Natural killer cell (primary cell): Measurements from ENCODE around the gene CHEK1. TPM values are rescaled to one million over a fixed set of nuclear protein-coding genes. Genes with fewer than 3 reads are reported as not detected.
A peak's percentile ranks its signal among the peaks of the same experiment; 100 is the strongest.
"Not testable (repeated sequence)": the region's sequence is repeated elsewhere in the genome, so short reads cannot be mapped to it uniquely, and the experiment has no call there.

Source experiments
- ATAC-seq, 3 donors: fragments of 150-1000 bp in 2 of 3; fragments of 200-7000 bp in 1 of 3; cut with Tn5 transposase; 1 replicate in 1 of 3; 2 replicates in 2 of 3; pipeline ENCODE4 v1.10.0; 2021; ENCODE audit warnings: mild to moderate bottlenecking in 2 of 3, moderate library complexity in 2 of 3
- DNase-seq, 2 donors: peaks; one replicate each; pipeline versions ENCODE4 v3.0.0 to v3.0.0-alpha.2; 2013 to 2021; ENCODE audit warnings: mixed read lengths in 1 of 2
- H3K27ac ChIP-seq: one replicate; pipeline ENCODE4 v1.5.1; 2013; ENCODE audit warnings: mild to moderate bottlenecking, low read length
- H3K27me3 ChIP-seq: one replicate; pipeline ENCODE4 v1.6.1; 2013; ENCODE audit warnings: low read length; ENCODE audit not compliant: control insufficient read depth, insufficient read depth
- H3K36me3 ChIP-seq: one replicate; pipeline ENCODE4 v1.6.1; 2013; ENCODE audit warnings: low read length; ENCODE audit not compliant: control insufficient read depth, insufficient read depth
- H3K4me1 ChIP-seq: one replicate; pipeline ENCODE4 v1.6.1; 2013; ENCODE audit warnings: low read length; ENCODE audit not compliant: control insufficient read depth, insufficient read depth
- H3K4me3 ChIP-seq: one replicate; pipeline ENCODE4 v1.5.1; 2013; ENCODE audit warnings: low read length
- H3K9me3 ChIP-seq: one replicate; pipeline ENCODE4 v1.6.1; 2013; ENCODE audit warnings: low read length; ENCODE audit not compliant: control insufficient read depth, insufficient read depth
- H3K27ac Mint-ChIP-seq, 2 donors: one replicate each; pipeline ENCODE4 v1.8.0; 2022; ENCODE audit warnings: mild to moderate bottlenecking in 2 of 2, mixed read lengths in 2 of 2, moderate library complexity in 1 of 2
- H3K27me3 Mint-ChIP-seq, 2 donors: one replicate each; pipeline ENCODE4 v1.8.0; 2022; ENCODE audit warnings: low read depth in 2 of 2, mixed read lengths in 2 of 2
- H3K36me3 Mint-ChIP-seq: one replicate; pipeline ENCODE4 v1.8.0; 2022; ENCODE audit warnings: mixed read lengths
- H3K4me1 Mint-ChIP-seq, 2 donors: one replicate each; pipeline ENCODE4 v1.8.0; 2022; ENCODE audit warnings: mixed read lengths in 2 of 2
- H3K4me3 Mint-ChIP-seq: one replicate; pipeline ENCODE4 v1.8.0; 2022; ENCODE audit warnings: mild to moderate bottlenecking, moderate library complexity, mixed read lengths
- H3K9me3 Mint-ChIP-seq, 2 donors: one replicate each; pipeline ENCODE4 v1.8.0; 2022; ENCODE audit warnings: mixed read lengths in 2 of 2
- CTCF ChIP-seq: fragments of 200-600 bp; IDR thresholded peaks from one replicate; pipeline ENCODE4 v1.8.0; 2022; ENCODE audit warnings: antibody characterized with exemption
- WGBS: methylation state at CpG from one replicate; pipeline ENCODE4 v1.1.7; 2013; ENCODE audit warnings: missing lambda C conversion rate; ENCODE audit not compliant: insufficient coverage; 5-methylcytosine and 5-hydroxymethylcytosine counted together
- intact Hi-C: fragments of 100-400 bp; cut with micrococcal nuclease; formaldehyde crosslinking; loops from one replicate; pipeline ENCODE4 v1.14.2; 2022
- total RNA-seq, 4 donors: library from RNA; stranded (reverse); fragments of 120-200 nt in 1 of 4; gene quantifications; one replicate each; pipeline versions ENCODE4 v1.2.3 to v1.2.4, GENCODE V29; 2013 to 2022

The CHEK1 gene
- total RNA-seq = 10 to 100 TPM in 2 of 3 donors, 1 to 10 TPM in 1; 8.9 to 11.4 (median 10.1) TPM
- 5.8 TPM for total RNA-seq (2013)

DNA sequence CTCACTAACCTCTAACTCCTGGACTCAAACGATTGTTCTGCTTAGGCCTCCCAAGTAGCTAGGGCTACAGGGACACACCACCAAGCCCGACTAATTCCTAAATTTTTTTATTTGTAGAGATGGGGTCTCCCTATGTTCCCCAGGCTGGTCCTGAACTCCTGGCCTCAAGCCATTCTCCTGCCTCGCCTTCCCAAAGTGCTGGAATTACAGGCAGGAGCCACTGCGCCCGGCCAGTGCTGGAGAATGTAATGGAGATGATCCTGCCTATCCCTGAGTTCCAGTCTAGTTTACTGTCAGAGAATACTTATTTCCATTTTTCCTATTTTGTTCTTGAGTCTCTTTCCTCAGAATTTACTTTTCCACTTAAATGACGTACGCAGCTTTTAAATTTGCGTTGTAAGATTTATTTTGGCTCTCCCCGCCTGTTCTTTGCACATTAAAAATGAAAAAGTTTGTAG is at the start of gene CHEK1:
Gene CHEK1, plus strand, starts transcription at position 408 of the 458 bp plus-strand sequence. CDS start 1,606 bp downstream, outside the sequence.
- no peaks in the 10 kb centered on the region for H3K9me3 Mint-ChIP-seq
- 85% methylated on average over 7 of the region's 9 CpGs for WGBS
- peaks cover 16% of the 10 kb centered on the region for H3K36me3 Mint-ChIP-seq
- intact Hi-C loops = loop anchor here (1.0 to 5.0 kb wide), 3 partner anchors 32 to 672 kb away; partner anchors contain the start of genes CCDC15, HYLS1 and STT3A
- no peak for TF ChIP-seq CTCF
- peak within 1 kb of the TSS; percentile 97 for H3K4me3 Mint-ChIP-seq
- no peaks in the 10 kb centered on the region for H3K9me3 ChIP-seq
- peaks cover 22% of the 10 kb centered on the region for H3K36me3 ChIP-seq
- DNase-seq (no peak), ATAC-seq (no peak)
- H3K27ac Mint-ChIP-seq = peak within 1 kb of the TSS; percentile 97 to 98
- no peaks in the 10 kb centered on the region for H3K27me3 Mint-ChIP-seq
- H3K27ac ChIP-seq = peak within 1 kb of the TSS; percentile 98
- H3K4me3 ChIP-seq = peak within 1 kb of the TSS; percentile 93
- peaks cover 18% of the 10 kb centered on the region for H3K4me1 ChIP-seq
- peaks cover 19 to 20% of the 10 kb centered on the region in 2 donors for H3K4me1 Mint-ChIP-seq
- H3K27me3 ChIP-seq = no peaks in the 10 kb centered on the region

GRCh38 chr11:125577181-125577580 is 47.8 kb upstream of the CHEK1 start:
- H3K27me3 Mint-ChIP-seq, H3K4me1 Mint-ChIP-seq, H3K9me3 ChIP-seq, H3K27ac Mint-ChIP-seq, DNase-seq, H3K4me1 ChIP-seq, H3K27me3 ChIP-seq, intact Hi-C loops, H3K4me3 Mint-ChIP-seq, H3K4me3 ChIP-seq, ATAC-seq, H3K27ac ChIP-seq, H3K9me3 Mint-ChIP-seq: not testable (repeated sequence)
- H3K36me3 ChIP-seq = peaks cover 81% of the 10 kb centered on the region
- peaks cover 16% of the 10 kb centered on the region for H3K36me3 Mint-ChIP-seq
- WGBS = 98% methylated on average over 14 of the region's 14 CpGs

DNA sequence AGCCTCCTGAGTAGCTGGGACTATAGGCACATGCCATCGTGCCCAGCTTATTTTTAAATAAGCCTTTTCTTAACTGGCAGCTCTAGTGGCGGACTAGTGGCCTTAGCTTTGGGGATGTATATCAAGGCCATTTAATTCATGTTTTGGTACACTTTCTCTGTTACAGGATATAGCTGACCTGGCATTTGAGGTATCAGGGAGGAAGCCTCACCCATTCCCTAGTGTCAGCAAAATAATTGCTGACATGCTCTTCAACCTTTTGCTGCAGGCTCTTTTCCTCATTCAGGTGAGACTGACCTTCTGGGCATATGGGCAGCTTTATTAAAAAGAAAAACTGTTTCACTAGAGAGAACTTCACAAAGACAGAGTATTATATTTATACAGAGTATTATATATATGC is 46.2 kb upstream of the CHEK1 start:
- Mint-ChIP-seq H3K4me1 (no peaks in the 10 kb centered on the region), H3K36me3 (peaks cover 24% of the 10 kb centered on the region), H3K9me3 (no peaks in the 10 kb centered on the region), H3K27me3 (no peaks in the 10 kb centered on the region), H3K27ac (no peak overlapping the region), H3K4me3 (no peak overlapping the region)
- Histone ChIP-seq H3K4me1 (no peaks in the 10 kb centered on the region), H3K27me3 (no peaks in the 10 kb centered on the region), H3K27ac (no peak overlapping the region), H3K9me3 (no peaks in the 10 kb centered on the region), H3K4me3 (no peak overlapping the region), H3K36me3 (peaks cover 86% of the 10 kb centered on the region)
- ATAC-seq = no peak
- intact Hi-C loops = no loop called here
- WGBS = 100% methylated on average over 1 of the region's 2 CpGs
- DNase-seq = no peak
- TF ChIP-seq CTCF = no peak

DNA sequence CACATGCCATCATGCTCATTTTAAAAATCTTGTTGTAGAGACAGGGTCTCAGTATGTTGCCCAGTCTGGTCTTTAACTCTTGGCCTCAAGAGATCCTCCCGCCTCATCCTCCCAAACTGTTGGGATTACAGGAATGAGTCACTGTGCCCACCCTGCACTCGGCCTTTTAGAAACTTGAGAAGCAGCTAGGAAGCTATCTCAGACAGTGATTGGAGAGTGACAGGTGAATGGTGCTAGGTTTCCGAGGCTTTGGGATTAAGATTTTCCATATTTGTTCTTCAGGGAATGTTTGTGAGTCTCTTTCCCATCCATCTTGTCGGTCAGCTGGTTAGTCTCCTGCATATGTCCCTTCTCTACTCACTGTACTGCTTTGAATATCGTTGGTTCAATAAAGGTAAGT is 45.2 kb upstream of the CHEK1 start:
- Histone ChIP-seq H3K9me3 (no peaks in the 10 kb centered on the region), H3K27me3 (no peaks in the 10 kb centered on the region), H3K4me3 (no peak overlapping the region), H3K36me3 (peaks cover 86% of the 10 kb centered on the region), H3K4me1 (no peaks in the 10 kb centered on the region), H3K27ac (no peak overlapping the region)
- WGBS = 96% methylated on average over 5 of the region's 5 CpGs
- no peaks in the 10 kb centered on the region for H3K9me3 Mint-ChIP-seq
- DNase-seq (no peak), ATAC-seq (no peak)
- H3K27ac Mint-ChIP-seq = no peak overlapping the region
- H3K4me3 Mint-ChIP-seq = no peak overlapping the region
- no peaks in the 10 kb centered on the region for H3K4me1 Mint-ChIP-seq
- no peaks in the 10 kb centered on the region for H3K27me3 Mint-ChIP-seq
- peaks cover 29% of the 10 kb centered on the region for H3K36me3 Mint-ChIP-seq
- no peak for TF ChIP-seq CTCF
- intact Hi-C loops = no loop called here
